ENCODE data around the gene KRT79.
"Not testable (repeated sequence)": the region's sequence is repeated elsewhere in the genome, so short reads cannot be mapped to it uniquely, and the experiment has no call there.

The KRT79 gene

GRCh38 chr12:52807544-52808470 is 26.3 kb downstream of the KRT79 start:
- DNase-seq: no peak

GRCh38 chr12:52806821-52807543 is 27.1 kb downstream of the KRT79 start:
- no peak for DNase-seq

GRCh38 chr12:52806169-52806811 is 27.8 kb downstream of the KRT79 start:
- DNase-seq: no peak

DNA sequence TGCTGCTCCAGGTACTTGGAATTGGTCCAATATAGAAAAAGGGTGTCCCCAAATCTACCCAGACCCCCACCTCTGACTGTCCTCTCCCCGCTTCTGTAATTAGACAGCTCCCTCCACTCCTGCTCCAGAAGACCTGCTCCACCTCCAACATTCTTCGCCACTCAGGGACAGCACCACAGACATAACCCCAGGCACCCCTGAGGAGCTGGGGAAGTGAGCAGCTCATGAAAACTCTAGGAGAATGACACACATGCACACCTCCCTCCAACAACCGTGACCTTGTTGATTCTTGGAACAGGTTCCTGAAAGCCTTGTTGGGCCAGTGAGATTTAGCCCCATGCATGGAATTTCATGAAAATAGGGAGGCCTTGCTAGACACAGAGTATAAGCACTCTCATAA is 28.4 kb downstream of the KRT79 start:
- DNase-seq: no peak

DNA sequence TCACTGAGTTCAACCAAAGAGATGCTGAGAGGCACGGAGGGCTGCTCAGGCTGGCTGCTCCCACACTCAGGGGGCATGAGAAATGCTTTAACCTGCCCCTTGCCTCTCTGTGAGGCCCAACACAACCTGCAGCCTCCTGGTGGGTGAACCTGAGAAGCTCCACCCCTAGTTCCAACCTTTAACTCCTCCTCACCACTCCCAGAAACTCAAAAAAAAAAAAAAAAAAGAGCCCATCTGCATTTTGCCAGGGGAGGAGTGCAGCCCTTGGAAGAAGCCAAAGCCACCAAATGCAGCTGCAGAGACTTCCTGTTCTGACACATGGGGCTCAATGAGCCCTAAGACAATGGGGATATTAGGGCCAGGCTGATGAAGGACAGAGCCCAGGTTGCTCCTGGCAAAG is 29.1 kb downstream of the KRT79 start:
- DNase-seq: no peak

- DNase-seq: no peak
Measured at GRCh38 chr12:52802442-52802841, 31.7 kb downstream of the KRT79 start.

GRCh38 chr12:52801773-52802172 is 32.3 kb downstream of the KRT79 start:
- DNase-seq: no peak

DNA sequence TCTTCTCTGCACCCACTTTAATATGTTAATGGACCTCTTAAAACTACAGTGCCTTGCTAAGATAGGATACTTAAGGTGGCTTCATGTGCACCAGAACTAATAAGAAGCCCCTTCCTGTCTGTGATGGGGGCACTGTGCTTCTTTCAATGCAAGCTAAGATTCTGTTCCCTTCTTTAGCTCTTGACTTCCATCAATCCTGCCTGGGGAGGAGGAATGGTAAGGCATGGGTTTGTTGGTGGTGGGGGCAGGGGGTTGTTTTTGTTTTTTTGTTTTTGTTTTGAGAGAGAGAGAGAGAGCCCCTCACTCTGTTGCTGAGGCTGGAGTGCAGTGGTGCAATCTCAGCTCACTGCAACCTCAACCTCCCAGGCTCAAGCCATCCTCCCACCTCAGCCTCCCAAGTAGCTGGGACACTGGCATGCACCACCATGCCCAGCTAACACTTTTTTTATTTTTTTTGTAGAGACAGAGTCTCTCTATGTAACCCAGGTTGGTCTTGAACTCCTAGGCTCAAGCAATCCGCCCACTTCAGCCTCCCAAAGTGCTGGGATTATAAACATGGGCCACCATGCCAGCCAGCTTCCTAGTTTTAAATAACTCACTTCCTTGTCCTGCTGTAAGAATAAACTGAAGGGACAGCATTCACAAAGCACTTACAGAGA is 33.7 kb downstream of the KRT79 start:
- no peak for DNase-seq

- no peak for DNase-seq
Measured at GRCh38 chr12:52799505-52800211, 34.5 kb downstream of the KRT79 start.

DNA sequence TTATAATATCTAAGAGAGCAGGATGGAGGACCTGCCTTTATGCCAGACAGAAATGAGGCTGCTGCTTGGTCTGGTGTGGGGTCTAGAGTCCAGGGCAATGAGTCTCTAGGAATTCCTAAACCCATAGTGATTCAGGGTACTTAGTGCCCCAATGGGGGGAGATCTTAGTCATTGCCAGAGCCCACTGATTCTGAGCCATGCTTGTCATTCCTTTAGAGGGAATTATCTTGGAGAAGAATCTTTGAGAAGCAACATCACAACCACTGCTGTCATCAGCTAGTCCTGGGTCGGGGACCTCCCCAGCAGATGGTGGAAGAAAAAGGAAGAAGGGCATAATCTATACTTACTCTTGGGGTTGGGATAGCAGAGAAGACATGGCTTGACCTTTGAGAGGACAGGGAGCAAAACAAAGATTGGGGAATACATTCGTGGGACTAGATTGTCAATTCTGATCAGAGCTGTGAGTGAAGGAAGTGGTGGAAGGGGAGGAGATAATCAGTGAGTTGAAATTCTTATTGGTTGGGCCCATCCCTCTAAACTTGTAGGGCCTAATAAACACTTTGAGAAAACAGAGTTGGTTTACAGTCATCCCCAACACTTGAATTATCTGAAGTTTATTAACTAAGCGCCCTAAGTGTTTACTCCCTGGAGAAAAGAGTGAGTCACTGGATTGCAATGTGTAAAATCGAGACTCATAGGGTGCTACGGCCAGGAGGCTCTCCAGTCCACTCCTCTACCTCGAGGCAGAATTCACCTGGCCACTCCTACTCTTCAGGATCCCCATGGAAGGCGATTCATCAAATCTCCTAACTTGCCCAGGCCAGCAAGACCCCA is 35.2 kb downstream of the KRT79 start:
- no peak for DNase-seq

- no peak for DNase-seq
Measured at GRCh38 chr12:52798003-52798670, 36.0 kb downstream of the KRT79 start.

DNA sequence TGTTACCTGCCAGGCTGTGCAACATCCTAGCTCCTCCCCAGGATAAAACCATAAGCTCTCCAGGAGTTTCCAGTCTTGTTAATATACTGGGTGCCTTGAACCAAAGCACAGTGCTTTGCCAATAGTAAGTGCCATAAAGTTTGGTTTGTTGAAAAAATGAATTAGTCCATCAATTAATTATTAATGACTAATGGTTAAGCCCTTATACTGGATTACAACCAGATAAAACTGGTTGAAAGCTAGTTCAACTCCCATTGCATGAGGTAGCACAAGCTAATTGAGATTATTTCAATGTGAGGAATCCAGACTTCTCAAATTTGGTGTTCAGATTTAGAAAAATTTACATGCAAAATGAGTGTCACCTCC is 36.6 kb downstream of the KRT79 start:
- DNase-seq: no peak

DNA sequence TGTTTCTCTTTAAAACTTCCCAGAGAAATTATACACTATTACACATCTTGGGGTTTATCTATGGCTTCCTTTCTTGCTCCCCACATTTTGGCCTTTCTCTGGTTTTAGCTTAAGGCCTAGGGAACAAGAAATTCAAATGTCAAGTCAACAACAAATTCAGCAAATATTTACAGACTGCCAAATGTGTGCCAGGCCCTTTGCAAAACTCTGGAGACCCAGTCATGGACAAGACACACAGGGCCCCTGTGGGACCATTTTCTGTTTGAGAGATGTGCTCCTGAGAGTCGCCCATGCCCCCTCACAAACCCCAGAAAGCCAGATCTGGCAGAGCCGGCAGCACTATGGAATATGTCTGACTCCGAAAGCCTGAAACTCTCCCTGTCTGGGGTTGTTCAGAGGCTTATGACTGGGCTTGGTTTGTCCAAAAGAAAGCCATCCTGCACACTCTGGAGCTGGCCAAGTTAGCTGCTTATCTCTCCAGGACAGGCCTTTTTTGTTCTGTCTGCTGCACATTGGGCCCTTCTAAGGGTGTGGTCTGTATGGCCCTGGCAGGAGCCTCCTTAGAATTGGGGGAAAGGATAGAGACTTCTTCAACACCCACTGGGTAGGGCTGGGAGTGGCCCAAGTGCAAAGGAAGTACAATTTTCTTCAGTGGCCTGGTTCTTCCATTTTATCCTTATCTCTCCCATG is 37.1 kb downstream of the KRT79 start:
- DNase-seq: no peak

DNA sequence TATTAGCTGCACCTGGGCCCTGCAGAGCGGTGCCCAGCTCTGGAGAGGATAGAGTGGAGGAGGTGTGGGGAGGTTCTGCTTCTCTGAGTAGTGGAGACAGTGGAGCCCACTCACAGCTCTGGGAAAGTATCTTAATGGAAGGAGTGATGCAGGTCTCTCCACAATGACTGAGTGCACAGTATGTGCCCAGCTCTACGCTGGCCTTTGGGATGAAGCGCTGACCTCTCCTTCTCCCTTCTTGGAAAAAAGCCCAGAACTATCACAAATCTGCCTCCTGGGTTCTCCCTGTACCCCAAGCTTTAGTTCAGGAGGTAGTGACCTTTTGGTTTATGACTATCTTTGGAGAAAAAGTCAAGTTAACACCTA is 37.7 kb downstream of the KRT79 start:
- DNase-seq: no peak

DNA sequence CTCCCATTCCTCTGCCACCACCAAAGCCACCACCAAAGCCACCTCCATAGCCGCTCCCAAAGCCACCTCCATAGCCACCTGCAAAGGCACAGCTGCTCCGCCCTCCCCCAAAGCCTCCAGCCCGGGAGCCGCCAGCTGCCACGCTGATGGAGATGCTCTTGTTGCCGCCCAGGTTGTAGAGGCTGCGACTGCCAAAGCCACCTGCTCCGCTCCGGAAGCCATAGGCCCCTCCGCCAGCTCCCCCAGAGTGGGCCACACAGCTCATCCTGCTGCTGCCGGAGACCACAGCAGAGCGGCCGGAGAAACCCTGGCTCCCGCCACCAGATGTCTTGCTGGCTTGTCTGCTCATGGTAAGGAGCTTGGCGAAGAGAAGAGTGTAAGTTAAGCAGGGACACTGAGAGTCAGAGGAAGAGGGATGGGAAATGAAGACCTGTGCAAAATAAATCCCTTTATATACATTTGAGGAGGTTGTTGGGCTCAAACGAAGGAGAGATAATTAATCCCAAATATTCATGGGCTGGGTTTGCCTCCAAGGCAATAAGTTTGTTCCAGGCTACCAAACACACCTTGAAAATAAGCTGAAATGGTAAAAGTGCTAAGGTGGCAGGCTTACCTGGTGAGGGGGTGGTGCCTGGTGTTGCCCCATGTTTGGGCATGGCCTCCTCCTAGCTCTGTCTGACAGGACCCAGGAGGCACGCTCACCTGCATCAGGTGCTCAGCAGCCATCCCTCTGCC is 38.2 kb downstream of the KRT79 start, which contains the start of gene KRT3:
Gene KRT3, minus strand, starts transcription at position 424 of the 735 bp plus-strand sequence. Its CDS starts 75 bp downstream, at position 349.
- DNase-seq: no peak

- DNase-seq: not testable (repeated sequence)
Measured at GRCh38 chr12:52795332-52795674, 38.8 kb downstream of the KRT79 start.

- DNase-seq: no peak
Measured at GRCh38 chr12:52794479-52795331, 39.4 kb downstream of the KRT79 start.

Measured in amygdala (tissue), 56 donors.